HEK293 (cell line): ENCODE data around the gene KRTAP5-2.

Source experiments
- BCL11A ChIP-seq: fragments of 450-650 bp; formaldehyde crosslinking; IDR thresholded peaks from 2 replicates; pipeline ENCODE4 v1.5.1; 2016; ENCODE audit warnings: low read depth, missing biosample characterization, missing genetic modification characterization
- KLF10 ChIP-seq: fragments of 450-650 bp; IDR thresholded peaks from 2 replicates; pipeline ENCODE4 v1.5.1; 2018; ENCODE audit warnings: missing biosample characterization, mild to moderate bottlenecking, missing genetic modification characterization
- MZF1 ChIP-seq: fragments of 450-650 bp; formaldehyde crosslinking; IDR thresholded peaks from 2 replicates; pipeline ENCODE4 v1.5.1; 2017; ENCODE audit warnings: missing biosample characterization, missing genetic modification characterization, borderline replicate concordance
- PRDM1 ChIP-seq: fragments of 450-650 bp; formaldehyde crosslinking; IDR thresholded peaks from 2 replicates; pipeline ENCODE4; 2016; ENCODE audit warnings: missing biosample characterization, missing genetic modification characterization
- ZBTB10 ChIP-seq: fragments of 450-650 bp; formaldehyde crosslinking; IDR thresholded peaks from 2 replicates; pipeline ENCODE4 v1.5.1; 2016; ENCODE audit warnings: missing biosample characterization, missing genetic modification characterization
- ZBTB11 ChIP-seq: fragments of 450-650 bp; formaldehyde crosslinking; conservative IDR thresholded peaks from 2 replicates; pipeline ENCODE4 v1.5.1; 2016; ENCODE audit warnings: low read depth, missing biosample characterization, missing genetic modification characterization
- ZBTB17 ChIP-seq: fragments of 450-650 bp; formaldehyde crosslinking; IDR thresholded peaks from 2 replicates; pipeline ENCODE4 v1.5.1; 2016; ENCODE audit warnings: missing biosample characterization, missing genetic modification characterization
- ZBTB20 ChIP-seq: fragments of 450-650 bp; formaldehyde crosslinking; IDR thresholded peaks from 2 replicates; pipeline ENCODE4 v1.5.1; 2016; ENCODE audit warnings: missing biosample characterization, missing genetic modification characterization
- ZBTB44 ChIP-seq: fragments of 450-650 bp; IDR thresholded peaks from 2 replicates; pipeline ENCODE4 v1.5.1; 2018; ENCODE audit warnings: missing biosample characterization, mild to moderate bottlenecking, missing genetic modification characterization
- ZBTB6 ChIP-seq: fragments of 450-650 bp; formaldehyde crosslinking; IDR thresholded peaks from 2 replicates; pipeline ENCODE4 v1.5.1; 2017; ENCODE audit warnings: missing biosample characterization, missing genetic modification characterization
- ZFHX2 ChIP-seq: fragments of 450-650 bp; formaldehyde crosslinking; conservative IDR thresholded peaks from 2 replicates; pipeline ENCODE4 v1.5.1; 2016; ENCODE audit warnings: missing biosample characterization, missing genetic modification characterization
- ZFP37 ChIP-seq: fragments of 450-650 bp; formaldehyde crosslinking; IDR thresholded peaks from 2 replicates; pipeline ENCODE4 v1.5.1; 2016; ENCODE audit warnings: missing biosample characterization, missing genetic modification characterization
- ZFP69B ChIP-seq: fragments of 450-650 bp; formaldehyde crosslinking; IDR thresholded peaks from 2 replicates; pipeline ENCODE4 v1.5.1; 2016; ENCODE audit warnings: missing biosample characterization, missing genetic modification characterization
- ZNF10 ChIP-seq: fragments of 450-650 bp; formaldehyde crosslinking; IDR thresholded peaks from 2 replicates; pipeline ENCODE4 v1.5.1; 2017; ENCODE audit warnings: missing biosample characterization, missing genetic modification characterization
- ZNF157 ChIP-seq: fragments of 450-650 bp; formaldehyde crosslinking; IDR thresholded peaks from 2 replicates; pipeline ENCODE4 v1.5.1; 2016; ENCODE audit warnings: missing biosample characterization, missing genetic modification characterization
- ZNF2 ChIP-seq: fragments of 450-650 bp; formaldehyde crosslinking; IDR thresholded peaks from 2 replicates; pipeline ENCODE4 v1.5.1; 2016; ENCODE audit warnings: missing biosample characterization, missing genetic modification characterization
- ZNF391 ChIP-seq: fragments of 450-650 bp; formaldehyde crosslinking; IDR thresholded peaks from 2 replicates; pipeline ENCODE4 v1.5.1; 2016; ENCODE audit warnings: low read depth, missing biosample characterization, missing genetic modification characterization, borderline replicate concordance
- ZNF433 ChIP-seq: fragments of 450-650 bp; formaldehyde crosslinking; IDR thresholded peaks from 2 replicates; pipeline ENCODE4 v1.5.1; 2016; ENCODE audit warnings: missing biosample characterization, missing genetic modification characterization, low read depth
- ZNF530 ChIP-seq: fragments of 450-650 bp; formaldehyde crosslinking; IDR thresholded peaks from 2 replicates; pipeline ENCODE4 v1.5.1; 2016; ENCODE audit warnings: low read depth, missing biosample characterization, missing genetic modification characterization
- ZNF555 ChIP-seq: fragments of 450-650 bp; formaldehyde crosslinking; conservative IDR thresholded peaks from 2 replicates; pipeline ENCODE4 v1.5.1; 2017; ENCODE audit warnings: missing biosample characterization, mild to moderate bottlenecking, missing genetic modification characterization, inconsistent platforms
- ZNF571 ChIP-seq: fragments of 450-650 bp; formaldehyde crosslinking; IDR thresholded peaks from 2 replicates; pipeline ENCODE4 v1.5.0; 2017; ENCODE audit warnings: missing biosample characterization, missing genetic modification characterization
- ZNF596 ChIP-seq: fragments of 450-650 bp; IDR thresholded peaks from 2 replicates; pipeline ENCODE4 v1.5.0; 2018; ENCODE audit warnings: missing biosample characterization, mild to moderate bottlenecking, missing genetic modification characterization, moderate library complexity
- ZNF621 ChIP-seq: fragments of 450-650 bp; formaldehyde crosslinking; IDR thresholded peaks from 2 replicates; pipeline ENCODE4 v1.5.1; 2017; ENCODE audit warnings: missing biosample characterization, missing genetic modification characterization
- ZNF76 ChIP-seq: fragments of 450-650 bp; formaldehyde crosslinking; IDR thresholded peaks from 2 replicates; pipeline ENCODE4; 2016; ENCODE audit warnings: low read depth, missing biosample characterization, missing genetic modification characterization, borderline replicate concordance
- ZNF792 ChIP-seq: fragments of 450-650 bp; formaldehyde crosslinking; IDR thresholded peaks from 2 replicates; pipeline ENCODE4 v1.5.1; 2016; ENCODE audit warnings: missing biosample characterization, missing genetic modification characterization
- ZSCAN18 ChIP-seq: fragments of 450-650 bp; formaldehyde crosslinking; IDR thresholded peaks from 2 replicates; pipeline ENCODE4 v1.5.1; 2016; ENCODE audit warnings: missing biosample characterization, missing genetic modification characterization
- TF ChIP-seq, protein P1 (sequence below): fragments of 450-650 bp; formaldehyde crosslinking; IDR thresholded peaks from 2 replicates; pipeline ENCODE4 v1.5.1; 2016; ENCODE audit warnings: missing biosample characterization, missing genetic modification characterization, low read depth

Gene KRTAP5-2

DNA sequence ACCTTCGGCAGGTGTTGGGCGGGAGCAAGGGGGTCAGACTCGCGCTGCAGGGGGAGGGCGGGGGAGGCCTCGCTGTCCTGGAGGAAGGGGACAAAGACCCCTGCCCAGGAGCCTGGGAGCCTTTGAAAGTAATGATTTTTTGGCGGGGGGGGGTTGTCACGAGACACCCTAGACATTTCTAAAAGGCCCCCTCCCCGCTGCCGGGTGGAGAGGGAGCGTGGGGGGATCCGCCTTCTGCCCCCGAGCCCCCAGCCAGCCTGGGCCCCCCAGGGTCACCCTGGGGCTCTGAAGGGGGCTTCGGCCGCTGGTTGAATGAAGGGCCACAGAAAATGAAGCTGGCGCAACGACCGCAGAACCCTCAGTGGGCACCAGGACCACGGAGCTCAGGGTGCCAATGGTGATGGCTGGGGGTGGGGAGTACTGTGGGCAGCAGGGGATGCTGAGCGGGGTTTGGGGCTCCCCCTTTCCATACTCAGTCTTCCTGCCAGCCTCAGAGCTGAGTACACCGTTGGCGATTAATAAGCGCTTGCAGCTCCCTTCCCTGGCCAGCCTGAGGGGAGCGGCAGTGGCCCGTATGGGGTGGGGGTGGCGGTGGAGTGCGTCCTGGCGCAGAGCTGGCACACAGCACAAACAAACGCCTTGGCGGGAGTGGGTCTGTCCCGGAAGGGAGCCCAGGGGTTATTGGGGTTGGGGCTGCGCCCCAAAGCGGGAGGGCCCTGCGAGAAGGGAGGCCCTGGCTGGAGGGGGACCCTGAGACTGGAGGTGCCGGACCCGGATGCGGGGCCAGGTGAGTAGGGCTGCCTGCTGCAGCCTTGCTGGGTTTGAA, 24.8 kb downstream of the KRTAP5-2 start (continued):
- TF ChIP-seq ZBTB11 (tag by site-specific recombination) (no peak), ZFP69B (tag by site-specific recombination) (no peak), MZF1 (tag by site-specific recombination) (no peak), ZFP37 (tag by site-specific recombination) (no peak), ZFHX2 (tag by site-specific recombination) (no peak), BCL11A (tag by site-specific recombination) (no peak), ZNF2 (tag by site-specific recombination) (no peak), ZBTB17 (tag by site-specific recombination) (no peak), ZBTB20 (tag by site-specific recombination) (peak; percentile 43; the same call in 1 of the 2 replicates), ZNF433 (tag by site-specific recombination) (no peak), ZNF792 (tag by site-specific recombination) (peak; percentile 97), ZBTB44 (tag by site-specific recombination) (no peak), ZBTB10 (tag by site-specific recombination) (peak; percentile 97), ZNF621 (tag by site-specific recombination) (no peak), ZBTB6 (no peak), KLF10 (no peak), ZNF10 (tag by site-specific recombination) (no peak), ZNF391 (tag by site-specific recombination) (no peak), ZNF571 (tag by site-specific recombination) (no peak), ZNF555 (no peak), ZNF157 (tag by site-specific recombination) (no peak), ZSCAN18 (tag by site-specific recombination) (no peak), ZNF530 (tag by site-specific recombination) (no peak), PRDM1 (tag by site-specific recombination) (no peak), ZNF596 (tag by site-specific recombination) (no peak), ZNF76 (tag by site-specific recombination) (no peak)
- TF ChIP-seq, protein P1, sequence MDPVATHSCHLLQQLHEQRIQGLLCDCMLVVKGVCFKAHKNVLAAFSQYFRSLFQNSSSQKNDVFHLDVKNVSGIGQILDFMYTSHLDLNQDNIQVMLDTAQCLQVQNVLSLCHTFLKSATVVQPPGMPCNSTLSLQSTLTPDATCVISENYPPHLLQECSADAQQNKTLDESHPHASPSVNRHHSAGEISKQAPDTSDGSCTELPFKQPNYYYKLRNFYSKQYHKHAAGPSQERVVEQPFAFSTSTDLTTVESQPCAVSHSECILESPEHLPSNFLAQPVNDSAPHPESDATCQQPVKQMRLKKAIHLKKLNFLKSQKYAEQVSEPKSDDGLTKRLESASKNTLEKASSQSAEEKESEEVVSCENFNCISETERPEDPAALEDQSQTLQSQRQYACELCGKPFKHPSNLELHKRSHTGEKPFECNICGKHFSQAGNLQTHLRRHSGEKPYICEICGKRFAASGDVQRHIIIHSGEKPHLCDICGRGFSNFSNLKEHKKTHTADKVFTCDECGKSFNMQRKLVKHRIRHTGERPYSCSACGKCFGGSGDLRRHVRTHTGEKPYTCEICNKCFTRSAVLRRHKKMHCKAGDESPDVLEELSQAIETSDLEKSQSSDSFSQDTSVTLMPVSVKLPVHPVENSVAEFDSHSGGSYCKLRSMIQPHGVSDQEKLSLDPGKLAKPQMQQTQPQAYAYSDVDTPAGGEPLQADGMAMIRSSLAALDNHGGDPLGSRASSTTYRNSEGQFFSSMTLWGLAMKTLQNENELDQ = no peak
